OCI-LY7 (cell line): ENCODE measurements around the gene FAM107B.

ENCODE experiments used
- EZH2phosphoT487 ChIP-seq: fragments of 200-600 bp; sonication (generic); IDR thresholded peaks from 2 replicates; pipeline ENCODE4 v1.6.1; 2018; ENCODE audit warnings: low read depth, borderline replicate concordance, mild to moderate bottlenecking, mixed run types, antibody characterized with exemption, low read length, moderate library complexity, mixed read lengths
- TF ChIP-seq, protein P1 (sequence below): fragments of 200-600 bp; sonication (generic); conservative IDR thresholded peaks from 2 replicates; pipeline ENCODE4 v1.5.1; 2014; ENCODE audit warnings: mild to moderate bottlenecking, antibody characterized with exemption, low read length, moderate library complexity, mixed read lengths

DNA sequence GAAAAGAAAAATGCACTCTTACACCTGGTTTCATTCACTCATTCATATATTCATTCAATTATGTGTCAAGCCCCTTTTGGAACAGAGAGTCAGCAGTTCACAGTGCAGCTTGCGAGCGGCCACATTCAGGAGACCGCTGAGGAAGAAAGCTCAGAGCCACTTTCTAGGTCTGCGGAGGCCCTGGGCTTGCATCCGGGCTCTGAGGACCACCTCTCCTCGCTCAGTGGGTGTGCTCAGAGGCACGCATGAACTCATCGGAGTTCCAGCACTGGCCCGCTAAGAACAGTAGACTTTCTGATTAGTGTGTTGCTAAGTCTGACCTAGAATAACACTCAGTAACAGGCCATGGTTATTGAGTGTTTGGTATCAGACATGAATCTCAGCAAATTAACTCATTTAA, 1.8 kb upstream of the FAM107B start:
- TF ChIP-seq, protein P1, sequence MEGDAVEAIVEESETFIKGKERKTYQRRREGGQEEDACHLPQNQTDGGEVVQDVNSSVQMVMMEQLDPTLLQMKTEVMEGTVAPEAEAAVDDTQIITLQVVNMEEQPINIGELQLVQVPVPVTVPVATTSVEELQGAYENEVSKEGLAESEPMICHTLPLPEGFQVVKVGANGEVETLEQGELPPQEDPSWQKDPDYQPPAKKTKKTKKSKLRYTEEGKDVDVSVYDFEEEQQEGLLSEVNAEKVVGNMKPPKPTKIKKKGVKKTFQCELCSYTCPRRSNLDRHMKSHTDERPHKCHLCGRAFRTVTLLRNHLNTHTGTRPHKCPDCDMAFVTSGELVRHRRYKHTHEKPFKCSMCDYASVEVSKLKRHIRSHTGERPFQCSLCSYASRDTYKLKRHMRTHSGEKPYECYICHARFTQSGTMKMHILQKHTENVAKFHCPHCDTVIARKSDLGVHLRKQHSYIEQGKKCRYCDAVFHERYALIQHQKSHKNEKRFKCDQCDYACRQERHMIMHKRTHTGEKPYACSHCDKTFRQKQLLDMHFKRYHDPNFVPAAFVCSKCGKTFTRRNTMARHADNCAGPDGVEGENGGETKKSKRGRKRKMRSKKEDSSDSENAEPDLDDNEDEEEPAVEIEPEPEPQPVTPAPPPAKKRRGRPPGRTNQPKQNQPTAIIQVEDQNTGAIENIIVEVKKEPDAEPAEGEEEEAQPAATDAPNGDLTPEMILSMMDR = no peak
- no peak for TF ChIP-seq EZH2phosphoT487
